Upper lobe of left lung (tissue), 4 donors: ENCODE measurements around the gene CCNG2.

Experiments used
- CTCF ChIP-seq, 6 experiments: fragments of 450-650 bp in 4 of 6; fragments of 200-600 bp in 2 of 6; sonication (generic) in 2 of 6; IDR thresholded peaks; one replicate each; pipeline ENCODE4 v1.5.1; 2016 to 2019; ENCODE audit warnings: antibody characterized with exemption in 6 of 6
- POLR2AphosphoS5 ChIP-seq, 2 donors: sonication (generic); formaldehyde crosslinking; IDR thresholded peaks; one replicate each; pipeline ENCODE4 v1.5.1; 2017; ENCODE audit warnings: antibody characterized with exemption in 2 of 2

GRCh38 chr4:77203380-77204197, 46.6 kb downstream of the CCNG2 start:
- TF ChIP-seq CTCF (IDR thresholded peaks at IDR 0.05) (peak; percentile 65 to 83 (median 73)), POLR2AphosphoS5 (IDR thresholded peaks at IDR 0.05) (no peak)
